GM12878 (cell line): ENCODE results near the gene DAB2IP. TPM values are rescaled to one million over a fixed set of nuclear protein-coding genes. Genes with fewer than 3 reads are reported as not detected.

Source experiments
- ATAC-seq: fragments of 200-7000 bp; cut with Tn5 transposase; 3 replicates; pipeline ENCODE4 v1.9.1; 2020; ENCODE audit warnings: mild to moderate bottlenecking, moderate library complexity
- BruUV-seq: library from RNA; stranded (reverse); fragments of 400-500 nt; replicated peaks from 2 replicates; lab custom pipeline; 2021; lab: Mats Ljungman, UMichigan
- CTCF ChIA-PET: fragments of 300-600 bp; sonication (Branson Sonifier 250); formaldehyde crosslinking; extraction: SDS; loops from one replicate; lab custom pipeline; 2021; ENCODE audit warnings: inconsistent platforms; lab: Yijun Ruan, JAX
- POLR2A ChIA-PET: fragments of 350-600 bp; formaldehyde crosslinking; extraction: SDS; loops from one replicate; lab custom pipeline; 2021; ENCODE audit warnings: inconsistent platforms; lab: Charles Lee
- RAD21 ChIA-PET: fragments of 300-600 bp; sonication (Branson Sonifier 250); formaldehyde crosslinking; loops from one replicate; lab custom pipeline; 2023; ENCODE audit warnings: antibody characterized with exemption; ENCODE audit not compliant: unreplicated experiment; lab: Charles Lee
- SMC1A ChIA-PET: fragments of 300-600 bp; sonication (Branson Sonifier 250); formaldehyde crosslinking; loops from one replicate; lab custom pipeline; 2023; ENCODE audit not compliant: unreplicated experiment, uncharacterized antibody; lab: Charles Lee
- DNase-seq: peaks from one replicate; pipeline ENCODE4 v3.0.0-alpha.2; 2011; ENCODE audit warnings: low read depth, low spot score
- FAIRE-seq: peaks from 3 replicates; lab custom pipeline; 2011; peaks lifted over from hg19 to GRCh38; lab: Jason Lieb, UNC
- H2AFZ ChIP-seq: 2 replicates; pipeline ENCODE4 v1.6.0; 2011; ENCODE audit warnings: low read depth, low read length, control low read depth; ENCODE audit not compliant: control insufficient read depth
- H3K27ac ChIP-seq: 2 replicates; pipeline ENCODE4 v1.5.1; 2011; ENCODE audit warnings: control low read depth; ENCODE audit not compliant: control insufficient read depth, insufficient read depth
- H3K27me3 ChIP-seq, 2 experiments: replicated peaks in 1 of 2; 2 replicates each; pipeline versions ENCODE4 v1.6.0 to v1.6.1; 2011; ENCODE audit warnings: low read length in 1 of 2; ENCODE audit not compliant: control insufficient read depth in 2 of 2, insufficient read depth in 2 of 2
- H3K36me3 ChIP-seq, 2 experiments: 2 replicates each; pipeline ENCODE4 v1.5.1; 2011; ENCODE audit warnings: low read length in 1 of 2; ENCODE audit not compliant: control insufficient read depth in 2 of 2, insufficient read depth in 2 of 2
- H3K4me1 ChIP-seq: 2 replicates; pipeline ENCODE4 v1.6.1; 2011; ENCODE audit warnings: mild to moderate bottlenecking, low read length, moderate library complexity, mixed read lengths; ENCODE audit not compliant: control insufficient read depth, insufficient read depth
- H3K4me2 ChIP-seq: 2 replicates; pipeline ENCODE4 v1.6.0; 2011; ENCODE audit warnings: control low read depth; ENCODE audit not compliant: control insufficient read depth, insufficient read depth
- H3K4me3 ChIP-seq: fragments of 200-600 bp; sonication (generic); 2 replicates; pipeline ENCODE4 v1.5.1; 2016
- H3K79me2 ChIP-seq: 2 replicates; pipeline ENCODE4 v1.6.0; 2011; ENCODE audit warnings: low read length; ENCODE audit not compliant: control insufficient read depth, insufficient read depth
- H3K9ac ChIP-seq: 2 replicates; pipeline ENCODE4 v1.8.0; 2011; ENCODE audit warnings: low read length, control low read depth, mixed read lengths; ENCODE audit not compliant: control insufficient read depth, insufficient read depth
- H3K9me3 ChIP-seq: replicated peaks from 3 replicates; pipeline ENCODE4 v1.5.1; 2011; ENCODE audit warnings: mild to moderate bottlenecking, low read length; ENCODE audit not compliant: control insufficient read depth, insufficient read depth
- H4K20me1 ChIP-seq: 2 replicates; pipeline ENCODE4 v1.6.0; 2011; ENCODE audit not compliant: control insufficient read depth, insufficient read depth
- CEBPB ChIP-seq, 2 experiments: fragments of 150-350 bp in 1 of 2; IDR thresholded peaks; 2 replicates each; pipeline ENCODE4 v1.6.1; 2012 to 2014; ENCODE audit warnings: low read depth in 2 of 2, low read length in 2 of 2, borderline replicate concordance in 1 of 2, inconsistent platforms in 1 of 2
- CREB1 ChIP-seq: IDR thresholded peaks from 2 replicates; pipeline ENCODE4 v1.6.1; 2012; ENCODE audit warnings: low read depth, mild to moderate bottlenecking, inconsistent platforms
- EGR1 ChIP-seq, 2 experiments: IDR thresholded peaks; 1 replicate in 1 of 2; 2 replicates in 1 of 2; pipeline ENCODE4 v1.6.1; 2011 to 2012; ENCODE audit warnings: low read depth in 2 of 2, low read length in 2 of 2, borderline replicate concordance in 1 of 2, mild to moderate bottlenecking in 1 of 2, moderate library complexity in 1 of 2
- GABPA ChIP-seq: IDR thresholded peaks from 2 replicates; pipeline ENCODE4 v1.6.1; 2014; ENCODE audit warnings: antibody characterized with exemption, low read depth, mild to moderate bottlenecking, inconsistent platforms
- IRF4 ChIP-seq: IDR thresholded peaks from 2 replicates; pipeline ENCODE4 v1.6.1; 2011; ENCODE audit warnings: low read depth, low read length
- KDM1A ChIP-seq: fragments of 200-600 bp; sonication (generic); IDR thresholded peaks from 2 replicates; pipeline ENCODE4 v1.6.1; 2016; ENCODE audit warnings: borderline replicate concordance
- MTA2 ChIP-seq: fragments of 450-650 bp; IDR thresholded peaks from 2 replicates; pipeline ENCODE4 v1.6.1; 2016; ENCODE audit warnings: low read depth, mild to moderate bottlenecking, moderate library complexity
- MXI1 ChIP-seq: fragments of 150-350 bp; IDR thresholded peaks from 2 replicates; pipeline ENCODE4 v1.6.1; 2011; ENCODE audit warnings: low read depth, mild to moderate bottlenecking, inconsistent platforms, low read length, improper control_type of control experiment
- NFYB ChIP-seq: IDR thresholded peaks from 2 replicates; pipeline ENCODE4 v1.6.1; 2011; ENCODE audit warnings: low read depth, mild to moderate bottlenecking, low read length, improper control_type of control experiment, moderate library complexity; ENCODE audit not compliant: insufficient read depth
- SMAD1 ChIP-seq: fragments of 450-650 bp; IDR thresholded peaks from 2 replicates; pipeline ENCODE4 v1.6.1; 2018; ENCODE audit warnings: mild to moderate bottlenecking, low read depth; ENCODE audit not compliant: partially characterized antibody
- SPI1 ChIP-seq: IDR thresholded peaks from 2 replicates; pipeline ENCODE4 v1.6.1; 2011; ENCODE audit warnings: low read depth, mild to moderate bottlenecking, low read length, moderate library complexity, borderline replicate concordance; ENCODE audit not compliant: insufficient read depth
- STAT3 ChIP-seq: IDR thresholded peaks from 2 replicates; pipeline ENCODE4 v1.6.1; 2011; ENCODE audit warnings: low read depth, low read length, improper control_type of control experiment
- SUZ12 ChIP-seq: fragments of 200-600 bp; sonication (generic); IDR thresholded peaks from one replicate; pipeline ENCODE4 v1.6.1; 2018; ENCODE audit warnings: antibody characterized with exemption, mild to moderate bottlenecking; ENCODE audit not compliant: unreplicated experiment
- TARDBP ChIP-seq: IDR thresholded peaks from 2 replicates; pipeline ENCODE4 v1.6.1; 2016; ENCODE audit warnings: borderline replicate concordance
- TBL1XR1 ChIP-seq: IDR thresholded peaks from 2 replicates; pipeline ENCODE4 v1.6.1; 2012; ENCODE audit warnings: low read depth, low read length, improper control_type of control experiment
- ZNF24 ChIP-seq: fragments of 450-650 bp; IDR thresholded peaks from 2 replicates; pipeline ENCODE4 v1.6.1; 2017; ENCODE audit warnings: antibody characterized with exemption, mild to moderate bottlenecking
- ZNF384 ChIP-seq: IDR thresholded peaks from 2 replicates; pipeline ENCODE4 v1.6.1; 2012; ENCODE audit warnings: low read depth, mild to moderate bottlenecking, low read length, improper control_type of control experiment, borderline replicate concordance
- ZSCAN29 ChIP-seq: fragments of 450-650 bp; IDR thresholded peaks from 2 replicates; pipeline ENCODE4 v1.6.1; 2017; ENCODE audit warnings: mild to moderate bottlenecking, moderate library complexity
- WGBS: methylation state at CpG from one replicate; pipeline ENCODE4 v1.1.6; 2016; ENCODE audit warnings: low lambda C conversion rate; ENCODE audit not compliant: insufficient replicate concordance, insufficient coverage; ENCODE audit errors: missing lambda C conversion rate; 5-methylcytosine and 5-hydroxymethylcytosine counted together
- in situ Hi-C: fragments of 300-500 bp; cut with MboI; formaldehyde crosslinking; loops from 9 replicates; pipeline ENCODE4 v1.14.3; 2018; ENCODE audit warnings: mixed read lengths
- intact Hi-C: fragments of 100-400 bp; cut with micrococcal nuclease; formaldehyde crosslinking; loops from one replicate; pipeline ENCODE4 v1.14.2; 2022; ENCODE audit not compliant: unreplicated experiment
- polyA plus RNA-seq, 11 experiments: library from polyadenylated mRNA; depleted of rRNA in 4 of 11; unstranded in 6 of 11; stranded (reverse) in 5 of 11; fragments of >200 nt; fragmentation: Nextera tagmentation in 4 of 11; fragmentation: Illumina TruSeq in 1 of 11; extraction: Ambion mirVana in 4 of 11; extraction: Trizol in 1 of 11; gene quantifications; 1 replicate in 1 of 11; 2 replicates in 10 of 11; pipeline versions ENCODE4 v1.2.1 to v1.2.3, GENCODE V29; 2011 to 2016; ENCODE audit warnings: inconsistent platforms in 2 of 11, missing spikeins in 2 of 11, low read depth in 1 of 11
- total RNA-seq, 4 experiments: library from RNA; depleted of rRNA in 3 of 4; stranded (reverse); fragments of >200 nt in 3 of 4; fragmentation: Illumina TruSeq in 1 of 4; extraction: Trizol in 1 of 4; gene quantifications; 2 replicates each; pipeline versions ENCODE4 v1.2.1 to v1.2.3, GENCODE V29; 2013 to 2021
- TF ChIP-seq, protein P1 (sequence below): fragments of 150-350 bp; IDR thresholded peaks from 2 replicates; pipeline ENCODE4 v1.6.1; 2014; ENCODE audit warnings: mild to moderate bottlenecking, low read depth, low read length

Gene DAB2IP
- total and polyA plus RNA-seq, 10 of the 15 experiments (the other 5 are each of a cell fraction or from before 2014, with no cell fraction given): 0.03 to 0.38 (median 0.14) TPM; not detected in 6

- no peak for DNase-seq
- H4K20me1 ChIP-seq: no peaks in the 10 kb centered on the region
- no peak overlapping the region for H3K27ac ChIP-seq
- ChIA-PET SMC1A (no interaction called here), RAD21 (no interaction called here), POLR2A (no interaction called here), CTCF (no interaction called here)
- intact Hi-C loops: loop anchor here (2.0 kb wide), 1 partner anchor 247 kb away; no protein-coding TSS in a partner anchor
- no peak for TF ChIP-seq ZNF24
- TF ChIP-seq CEBPB (IDR thresholded peaks at IDR 0.05; ENCODE audit: borderline replicate concordance in 1 of 2, low read depth in 2 of 2, low read length in 2 of 2): no peak
- TF ChIP-seq EGR1 (IDR thresholded peaks at IDR 0.05; ENCODE audit: borderline replicate concordance in 1 of 2, low read depth in 2 of 2, low read length in 2 of 2): no peak
- TF ChIP-seq SPI1: no peak
- no peaks in the 10 kb centered on the region for H3K9me3 ChIP-seq
- no peak for ATAC-seq
- WGBS: 27% methylated on average over 4 of the region's 4 CpGs
- FAIRE-seq: no peak
- H2AFZ ChIP-seq: no peak overlapping the region
- no peak overlapping the region for H3K9ac ChIP-seq
- no TSS peak for BruUV-seq
- 0 out of 4 replicates have a peak, but pooled peaks cover 0 to 2% of the 10 kb centered on the region in 2 experiments for H3K27me3 ChIP-seq
- no peak overlapping the region for H3K4me3 ChIP-seq
- no peaks in the 10 kb centered on the region for H3K36me3 ChIP-seq
- H3K4me1 ChIP-seq: peaks cover 15% of the 10 kb centered on the region
- no peak overlapping the region for H3K4me2 ChIP-seq
- in situ Hi-C loops: no loop called here
- no peaks in the 10 kb centered on the region for H3K79me2 ChIP-seq
Observed at GRCh38 chr9:121745396-121745695, 93.9 kb downstream of the DAB2IP start.

GRCh38 chr9:121746411-121746810 is 95.0 kb downstream of the DAB2IP start:
- no TSS peak for BruUV-seq
- intact Hi-C loops (no loop called here), in situ Hi-C loops (no loop called here)
- ATAC-seq (no peak), DNase-seq (no peak), FAIRE-seq (no peak)
- H3K4me2 ChIP-seq: no peak overlapping the region
- CTCF ChIA-PET: no interaction called here
- no peak for TF ChIP-seq MTA2
- no peak for TF ChIP-seq SMAD1
- no peak for TF ChIP-seq ZNF384
- TF ChIP-seq CREB1: no peak
- TF ChIP-seq STAT3: no peak
- no peak for TF ChIP-seq KDM1A
- no peak for TF ChIP-seq GABPA
- no peak for TF ChIP-seq TBL1XR1
- TF ChIP-seq EGR1 (IDR thresholded peaks at IDR 0.05; ENCODE audit: borderline replicate concordance in 1 of 2, low read depth in 2 of 2, low read length in 2 of 2): no peak
- no peak for TF ChIP-seq SUZ12
- no peak for TF ChIP-seq TARDBP
- TF ChIP-seq NFYB: no peak
- no peak for TF ChIP-seq IRF4
- TF ChIP-seq, protein P1, sequence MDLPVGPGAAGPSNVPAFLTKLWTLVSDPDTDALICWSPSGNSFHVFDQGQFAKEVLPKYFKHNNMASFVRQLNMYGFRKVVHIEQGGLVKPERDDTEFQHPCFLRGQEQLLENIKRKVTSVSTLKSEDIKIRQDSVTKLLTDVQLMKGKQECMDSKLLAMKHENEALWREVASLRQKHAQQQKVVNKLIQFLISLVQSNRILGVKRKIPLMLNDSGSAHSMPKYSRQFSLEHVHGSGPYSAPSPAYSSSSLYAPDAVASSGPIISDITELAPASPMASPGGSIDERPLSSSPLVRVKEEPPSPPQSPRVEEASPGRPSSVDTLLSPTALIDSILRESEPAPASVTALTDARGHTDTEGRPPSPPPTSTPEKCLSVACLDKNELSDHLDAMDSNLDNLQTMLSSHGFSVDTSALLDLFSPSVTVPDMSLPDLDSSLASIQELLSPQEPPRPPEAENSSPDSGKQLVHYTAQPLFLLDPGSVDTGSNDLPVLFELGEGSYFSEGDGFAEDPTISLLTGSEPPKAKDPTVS: no peak
- TF ChIP-seq MXI1: no peak
- no peak for TF ChIP-seq ZSCAN29
- no peaks in the 10 kb centered on the region for H3K79me2 ChIP-seq
- no peak overlapping the region for H3K27ac ChIP-seq
- H3K9me3 ChIP-seq: no peaks in the 10 kb centered on the region
- H4K20me1 ChIP-seq: no peaks in the 10 kb centered on the region
- H3K36me3 ChIP-seq: no peaks in the 10 kb centered on the region
- RAD21 ChIA-PET: no interaction called here
- H3K9ac ChIP-seq: no peak overlapping the region
- no peak overlapping the region for H3K4me3 ChIP-seq
- H3K4me1 ChIP-seq: peaks cover 9% of the 10 kb centered on the region
- H2AFZ ChIP-seq: no peak overlapping the region
- WGBS: 35% methylated on average over 5 of the region's 5 CpGs
- H3K27me3 ChIP-seq: 0 out of 4 replicates have a peak, but pooled peaks cover 0 to 2% of the 10 kb centered on the region in 2 experiments
- SMC1A ChIA-PET: no interaction called here
- POLR2A ChIA-PET: no interaction called here
